Trophoblast cell (in vitro differentiated cells and primary cell): Measurements from ENCODE around the gene EFCAB9.
"Not testable (repeated sequence)": the region's sequence is repeated elsewhere in the genome, so short reads cannot be mapped to it uniquely, and the experiment has no call there.

Experiments used
- DNase-seq, 2 donors: peaks; one replicate each; pipeline ENCODE4 v3.0.0-alpha.2; 2016
- H2AFZ ChIP-seq: 2 replicates; pipeline ENCODE4 v1.6.1; 2013; ENCODE audit warnings: low read length, moderate library complexity, mild to moderate bottlenecking; ENCODE audit not compliant: insufficient read depth, poor library complexity
- H2AK5ac ChIP-seq: 2 replicates; pipeline ENCODE4 v1.6.1; 2013; ENCODE audit warnings: mild to moderate bottlenecking, low read length
- H2BK120ac ChIP-seq: 2 replicates; pipeline ENCODE4 v1.6.1; 2013; ENCODE audit warnings: low read length, mild to moderate bottlenecking, moderate library complexity; ENCODE audit not compliant: insufficient read depth, poor library complexity
- H2BK12ac ChIP-seq: 2 replicates; pipeline ENCODE4 v1.6.1; 2013; ENCODE audit warnings: mild to moderate bottlenecking, low read length, moderate library complexity
- H2BK5ac ChIP-seq: 2 replicates; pipeline ENCODE4 v1.6.1; 2013; ENCODE audit warnings: low read length, low read depth, moderate library complexity, mild to moderate bottlenecking; ENCODE audit not compliant: poor library complexity
- H3K14ac ChIP-seq: 2 replicates; pipeline ENCODE4 v1.6.1; 2013; ENCODE audit warnings: mild to moderate bottlenecking, low read length
- H3K18ac ChIP-seq: 2 replicates; pipeline ENCODE4 v1.6.1; 2013; ENCODE audit warnings: mild to moderate bottlenecking, low read length
- H3K23ac ChIP-seq: 2 replicates; pipeline ENCODE4 v1.6.1; 2013; ENCODE audit warnings: low read length
- H3K27ac ChIP-seq: 2 replicates; pipeline ENCODE4 v1.5.1; 2013; ENCODE audit warnings: low read depth, mild to moderate bottlenecking, inconsistent platforms, low read length, moderate library complexity
- H3K27me3 ChIP-seq: 2 replicates; pipeline ENCODE4 v1.6.1; 2013; ENCODE audit warnings: inconsistent platforms, mild to moderate bottlenecking, low read length, moderate library complexity; ENCODE audit not compliant: insufficient read depth
- H3K36me3 ChIP-seq, 2 experiments: 1 replicate in 1 of 2; 2 replicates in 1 of 2; pipeline ENCODE4 v1.6.1; 2013; ENCODE audit warnings: low read length in 2 of 2, mild to moderate bottlenecking in 2 of 2, moderate library complexity in 1 of 2; ENCODE audit not compliant: insufficient read depth in 2 of 2, control insufficient read depth in 1 of 2
- H3K4ac ChIP-seq: 2 replicates; pipeline ENCODE4 v1.6.1; 2013; ENCODE audit warnings: low read depth, mild to moderate bottlenecking, low read length, moderate library complexity
- H3K4me1 ChIP-seq, 2 experiments: 1 replicate in 1 of 2; 2 replicates in 1 of 2; pipeline ENCODE4 v1.6.1; 2013; ENCODE audit warnings: low read length in 2 of 2, mild to moderate bottlenecking in 2 of 2, moderate library complexity in 1 of 2; ENCODE audit not compliant: insufficient read depth in 2 of 2, control insufficient read depth in 1 of 2
- H3K4me2 ChIP-seq: 2 replicates; pipeline ENCODE4 v1.6.1; 2013; ENCODE audit warnings: inconsistent platforms, mild to moderate bottlenecking, low read length, moderate library complexity
- H3K4me3 ChIP-seq: 2 replicates; pipeline ENCODE4 v1.5.1; 2013; ENCODE audit warnings: mild to moderate bottlenecking, low read depth, low read length, inconsistent platforms
- H3K79me1 ChIP-seq: one replicate; pipeline ENCODE4 v1.6.1; 2013; ENCODE audit warnings: low read length
- H3K79me2 ChIP-seq: 2 replicates; pipeline ENCODE4 v1.6.1; 2013; ENCODE audit warnings: low read length, mild to moderate bottlenecking; ENCODE audit not compliant: control insufficient read depth, insufficient read depth, poor library complexity
- H3K9ac ChIP-seq: 2 replicates; pipeline ENCODE4 v1.6.1; 2013; ENCODE audit warnings: mild to moderate bottlenecking, low read length
- H3K9me3 ChIP-seq: 2 replicates; pipeline ENCODE4 v1.6.1; 2013; ENCODE audit warnings: low read depth, mild to moderate bottlenecking, control low read depth, inconsistent platforms, low read length; ENCODE audit not compliant: insufficient read depth
- H4K12ac ChIP-seq: 2 replicates; pipeline ENCODE4 v1.6.1; 2013; ENCODE audit warnings: low read depth, mild to moderate bottlenecking, low read length, moderate library complexity
- H4K8ac ChIP-seq: 2 replicates; pipeline ENCODE4 v1.6.1; 2013; ENCODE audit warnings: low read depth, mild to moderate bottlenecking, low read length, moderate library complexity
- H4K91ac ChIP-seq: one replicate; pipeline ENCODE4 v1.6.1; 2013; ENCODE audit warnings: low read depth, mild to moderate bottlenecking, low read length, moderate library complexity
- WGBS: extraction: QIAGEN DNeasy Blood & Tissue Kit; methylation state at CpG from one replicate; pipeline ENCODE4 v1.1.7; 2013; ENCODE audit warnings: missing lambda C conversion rate; ENCODE audit not compliant: insufficient read length, insufficient coverage; ENCODE audit errors: extremely low coverage; 5-methylcytosine and 5-hydroxymethylcytosine counted together

EFCAB9 gene

DNA sequence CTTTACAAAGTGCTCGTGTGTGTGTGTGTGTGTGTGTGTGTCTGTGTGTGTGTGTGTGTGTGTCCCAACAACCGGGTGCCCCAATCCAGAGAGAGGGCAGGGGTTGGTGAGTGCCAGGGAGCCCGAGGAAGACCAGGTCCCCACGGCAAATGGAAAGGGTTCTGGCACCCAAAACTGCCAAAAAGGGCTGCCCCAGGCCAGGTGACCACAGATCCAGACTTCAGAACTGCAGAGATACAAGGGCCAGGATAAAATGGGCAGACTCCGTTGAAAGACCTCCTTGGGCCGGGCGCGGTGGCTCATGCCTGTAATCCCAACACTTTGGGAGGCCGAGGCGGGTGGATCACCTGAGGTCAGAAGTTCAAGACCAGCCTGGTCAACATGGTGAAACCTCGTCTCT is 44.5 kb upstream of the EFCAB9 start:
- not testable (repeated sequence) for H3K4me2 ChIP-seq, H3K79me2 ChIP-seq, H2BK120ac ChIP-seq, H3K23ac ChIP-seq, H3K18ac ChIP-seq, H2AK5ac ChIP-seq, H3K4ac ChIP-seq, H3K9me3 ChIP-seq, H2AFZ ChIP-seq, H3K14ac ChIP-seq, H3K27ac ChIP-seq, H4K8ac ChIP-seq, H2BK5ac ChIP-seq, DNase-seq, H2BK12ac ChIP-seq, H3K9ac ChIP-seq, H4K12ac ChIP-seq, H3K27me3 ChIP-seq, H4K91ac ChIP-seq, H3K4me3 ChIP-seq
- H3K4me1 ChIP-seq: peaks cover 24 to 33% of the 10 kb centered on the region in 2 experiments
- H3K36me3 ChIP-seq: peaks cover 11 to 28% of the 10 kb centered on the region in 2 experiments
- peaks cover 19% of the 10 kb centered on the region for H3K79me1 ChIP-seq
- WGBS: no CpG with 5 or more reads among the region's 11 CpGs

DNA sequence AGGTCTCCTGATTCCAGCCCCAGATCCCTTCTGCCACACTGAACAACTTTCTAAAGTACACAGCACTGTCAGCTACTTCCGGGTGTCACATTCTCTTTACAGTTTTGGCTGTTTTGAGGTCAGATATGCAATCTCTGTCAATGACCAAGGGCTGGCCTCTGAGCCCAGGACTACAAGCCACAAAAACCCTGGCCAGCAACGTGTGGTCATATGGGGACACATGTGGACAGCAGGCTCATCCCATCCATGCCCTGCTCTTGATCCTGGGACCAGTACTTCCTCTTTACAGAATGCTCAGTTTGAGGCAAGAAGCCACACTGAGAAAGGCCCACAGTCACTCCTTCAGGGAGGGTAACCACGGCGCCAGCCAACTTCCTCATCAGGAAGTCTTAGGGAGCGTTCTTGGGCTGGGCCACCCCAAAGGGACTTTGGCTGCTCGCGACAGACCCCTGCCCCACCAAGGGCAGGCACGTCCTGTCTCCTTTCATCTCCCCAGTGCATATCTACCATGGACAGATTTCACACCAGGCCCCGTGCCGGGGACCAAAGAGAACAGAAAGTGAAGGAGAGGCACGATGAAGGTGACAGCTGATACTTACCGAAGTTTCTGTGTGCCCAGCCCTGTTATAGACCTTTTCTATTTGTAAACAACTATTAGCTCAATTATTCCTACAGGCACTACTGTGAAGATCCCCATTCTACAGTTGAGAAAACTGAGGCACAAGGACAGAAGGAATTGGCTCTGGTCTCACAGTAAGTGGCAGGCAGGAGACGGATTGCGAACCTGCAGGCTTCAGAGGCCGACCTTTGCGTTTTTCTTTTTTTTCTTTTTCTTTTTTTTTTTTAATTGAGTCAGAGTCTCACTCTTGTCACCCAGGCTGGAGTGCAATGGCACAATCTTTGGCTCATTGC is 43.2 kb upstream of the EFCAB9 start:
- Histone ChIP-seq H2AK5ac (no peak overlapping the region), H2AFZ (no peak overlapping the region), H3K18ac (peak overlapping the region; percentile 17), H3K14ac (no peak overlapping the region), H3K4me2 (no peak overlapping the region), H3K79me1 (peaks cover 7% of the 10 kb centered on the region), H3K36me3 (peaks cover 12 to 31% of the 10 kb centered on the region in 2 experiments), H3K27me3 (no peaks in the 10 kb centered on the region), H3K9me3 (no peaks in the 10 kb centered on the region), H3K27ac (no peak overlapping the region), H2BK5ac (no peak overlapping the region), H3K4me1 (peaks cover 11 to 20% of the 10 kb centered on the region in 2 experiments), H3K23ac (no peak overlapping the region), H4K12ac (no peak overlapping the region), H2BK120ac (no peak overlapping the region), H3K79me2 (peaks cover 3% of the 10 kb centered on the region), H3K4me3 (no peak overlapping the region), H3K4ac (no peak overlapping the region), H4K8ac (no peak overlapping the region), H4K91ac (no peak overlapping the region), H2BK12ac (no peak overlapping the region), H3K9ac (no peak overlapping the region)
- DNase-seq: peak in 1 of 2 donors; percentile 49
- WGBS: no CpG with 5 or more reads among the region's 16 CpGs

DNA sequence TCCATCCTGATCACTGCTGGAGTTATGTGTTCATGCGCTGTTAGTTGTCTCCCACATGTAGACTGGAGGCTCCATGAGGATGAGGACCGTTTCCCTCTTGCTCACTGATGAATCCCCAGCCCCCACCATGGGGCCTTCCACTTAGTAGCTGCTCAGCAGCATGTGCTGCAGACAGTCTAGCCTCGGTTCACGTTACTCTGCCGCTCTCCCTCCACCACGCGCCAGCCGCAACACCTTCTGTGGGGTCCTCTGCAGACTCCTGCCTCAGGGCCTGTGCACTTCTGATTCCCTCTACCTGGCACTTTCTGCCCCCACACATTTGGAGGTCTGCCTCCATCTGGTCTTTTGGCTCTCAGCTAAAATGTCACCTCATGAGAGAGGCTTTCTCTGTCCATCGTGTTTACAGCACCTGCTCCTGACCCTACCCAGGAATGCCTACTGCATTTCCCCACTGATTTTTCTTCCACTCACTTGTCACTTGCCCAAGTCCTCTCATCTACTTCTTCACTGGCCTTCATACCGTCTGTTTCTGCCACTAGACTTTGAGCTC is 42.2 kb upstream of the EFCAB9 start:
- Histone ChIP-seq H3K14ac (no peak overlapping the region), H3K79me2 (peaks cover 3% of the 10 kb centered on the region), H3K4ac (no peak overlapping the region), H3K27me3 (no peaks in the 10 kb centered on the region), H2BK120ac (peak overlapping the region; percentile 33), H2BK5ac (no peak overlapping the region), H3K4me2 (no peak overlapping the region), H3K27ac (no peak overlapping the region), H2BK12ac (no peak overlapping the region), H4K91ac (no peak overlapping the region), H3K79me1 (peaks cover 2% of the 10 kb centered on the region), H3K9ac (no peak overlapping the region), H4K8ac (no peak overlapping the region), H3K36me3 (peaks cover 19 to 39% of the 10 kb centered on the region in 2 experiments), H3K4me1 (peaks cover 3 to 11% of the 10 kb centered on the region in 2 experiments), H2AK5ac (no peak overlapping the region), H2AFZ (no peak overlapping the region), H3K4me3 (no peak overlapping the region), H4K12ac (no peak overlapping the region), H3K18ac (no peak overlapping the region), H3K23ac (no peak overlapping the region), H3K9me3 (no peaks in the 10 kb centered on the region)
- WGBS: no CpG with 5 or more reads among the region's 10 CpGs
- no peak for DNase-seq

DNA sequence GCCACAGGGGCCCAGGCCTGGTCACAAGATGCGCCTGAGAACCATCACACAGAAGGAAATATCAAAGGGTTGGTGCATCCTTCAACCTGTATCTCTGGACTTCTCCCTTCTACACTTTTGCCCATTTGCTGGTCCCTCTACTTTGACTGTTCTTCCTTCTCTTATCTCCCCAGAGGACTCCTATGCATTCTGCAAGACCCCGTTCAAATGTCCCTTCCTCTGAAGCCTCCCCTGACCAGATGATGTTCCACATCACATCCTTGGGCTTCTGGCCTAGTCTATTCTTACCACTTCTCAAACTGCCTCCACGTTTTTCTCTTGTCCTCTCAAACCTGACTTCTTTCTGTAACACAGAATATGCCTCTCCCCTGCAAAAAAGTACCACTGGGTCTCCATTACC is 40.3 kb upstream of the EFCAB9 start:
- DNase-seq: no peak
- Histone ChIP-seq H2BK12ac (no peak overlapping the region), H3K4me3 (no peak overlapping the region), H3K79me1 (no peaks in the 10 kb centered on the region), H3K14ac (no peak overlapping the region), H3K4me1 (peaks cover 0 to under 1% of the 10 kb centered on the region in 2 experiments), H3K27me3 (no peaks in the 10 kb centered on the region), H4K91ac (no peak overlapping the region), H2BK5ac (no peak overlapping the region), H4K12ac (no peak overlapping the region), H3K4me2 (no peak overlapping the region), H3K36me3 (peaks cover 11 to 29% of the 10 kb centered on the region in 2 experiments), H3K27ac (no peak overlapping the region), H3K4ac (peak overlapping the region; percentile 28), H2BK120ac (no peak overlapping the region), H2AK5ac (no peak overlapping the region), H3K9me3 (no peaks in the 10 kb centered on the region), H3K23ac (no peak overlapping the region), H3K18ac (peak overlapping the region; percentile 47), H3K79me2 (peaks cover 1% of the 10 kb centered on the region), H3K9ac (no peak overlapping the region), H2AFZ (no peak overlapping the region), H4K8ac (no peak overlapping the region)
- no CpG with 5 or more reads among the region's 3 CpGs for WGBS
